T-helper 1 cell treated with Interleukin-12 subunit alpha and Interleukin-12 subunit beta and Interleukin-4 antibody, amounts not matched to agents 30 ng/mL and 1 ng/mL, for 36 hours (primary cell): ENCODE measurements around the gene CFTR. TPM values are rescaled to one million over a fixed set of nuclear protein-coding genes. Genes with fewer than 3 reads are reported as not detected.
"Not testable (repeated sequence)": the region's sequence is repeated elsewhere in the genome, so short reads cannot be mapped to it uniquely, and the experiment has no call there.

Source experiments
- intact Hi-C: fragments of 100-400 bp; cut with micrococcal nuclease; formaldehyde crosslinking; loops from one replicate; pipeline ENCODE4 v1.15.1; 2024
- total RNA-seq: library from RNA; stranded (reverse); gene quantifications from 2 replicates; pipeline ENCODE4 v1.2.3, GENCODE V29; 2022

CFTR gene
- not detected in 2 replicates for total RNA-seq

GRCh38 chr7:117479225-117480054 lies at the start of gene CFTR:
Gene CFTR (plus strand): TSS chr7:117480025. CDS start chr7:117480095, 70 bp downstream.
- intact Hi-C loops: no loop called here

GRCh38 chr7:117435475-117436043 lies 44.3 kb upstream of the CFTR start:
- intact Hi-C loops: no loop called here

DNA sequence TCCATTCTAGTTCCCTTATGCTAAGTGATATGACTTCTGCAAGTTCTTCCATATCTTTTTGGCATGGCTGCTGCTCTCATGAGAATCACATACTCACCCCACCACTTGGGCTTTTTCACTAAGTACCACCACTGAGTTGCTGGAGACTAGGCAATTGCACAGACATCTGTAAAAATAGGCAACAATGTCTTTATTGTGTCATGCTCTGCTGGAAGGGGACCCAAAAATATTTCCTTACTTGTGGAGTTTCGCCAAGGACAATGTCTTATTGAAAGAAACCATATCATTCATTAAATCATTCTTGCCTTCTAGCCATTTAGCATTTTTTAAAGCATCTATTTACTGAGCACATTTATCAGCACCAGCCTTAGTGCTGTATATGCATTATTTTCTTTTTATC lies 35.2 kb upstream of the CFTR start:
- intact Hi-C loops: no loop called here

- intact Hi-C loops: no loop called here
Observed at GRCh38 chr7:117445206-117445605, 34.6 kb upstream of the CFTR start.

- intact Hi-C loops: no loop called here
Observed at GRCh38 chr7:117446220-117446815, 33.5 kb upstream of the CFTR start.

GRCh38 chr7:117448655-117449054 lies 31.2 kb upstream of the CFTR start:
- intact Hi-C loops: no loop called here

- intact Hi-C loops: loop anchor here (1.0 to 5.0 kb wide), 4 partner anchors 213 to 736 kb away; no protein-coding TSS in a partner anchor
Observed at GRCh38 chr7:117458977-117459583, 20.7 kb upstream of the CFTR start.

- intact Hi-C loops: loop anchor here (1.0 to 5.0 kb wide), 4 partner anchors 213 to 735 kb away; no protein-coding TSS in a partner anchor
Observed at GRCh38 chr7:117459735-117460134, 20.1 kb upstream of the CFTR start.

- intact Hi-C loops: not testable (repeated sequence)
Observed at GRCh38 chr7:117460815-117461214, 19.0 kb upstream of the CFTR start.

- intact Hi-C loops: no loop called here
Observed at GRCh38 chr7:117468174-117468573, 11.7 kb upstream of the CFTR start.

GRCh38 chr7:117470777-117471176 lies 9.0 kb upstream of the CFTR start:
- intact Hi-C loops: no loop called here

- intact Hi-C loops: no loop called here
Observed at GRCh38 chr7:117472335-117472734, 7.5 kb upstream of the CFTR start.

DNA sequence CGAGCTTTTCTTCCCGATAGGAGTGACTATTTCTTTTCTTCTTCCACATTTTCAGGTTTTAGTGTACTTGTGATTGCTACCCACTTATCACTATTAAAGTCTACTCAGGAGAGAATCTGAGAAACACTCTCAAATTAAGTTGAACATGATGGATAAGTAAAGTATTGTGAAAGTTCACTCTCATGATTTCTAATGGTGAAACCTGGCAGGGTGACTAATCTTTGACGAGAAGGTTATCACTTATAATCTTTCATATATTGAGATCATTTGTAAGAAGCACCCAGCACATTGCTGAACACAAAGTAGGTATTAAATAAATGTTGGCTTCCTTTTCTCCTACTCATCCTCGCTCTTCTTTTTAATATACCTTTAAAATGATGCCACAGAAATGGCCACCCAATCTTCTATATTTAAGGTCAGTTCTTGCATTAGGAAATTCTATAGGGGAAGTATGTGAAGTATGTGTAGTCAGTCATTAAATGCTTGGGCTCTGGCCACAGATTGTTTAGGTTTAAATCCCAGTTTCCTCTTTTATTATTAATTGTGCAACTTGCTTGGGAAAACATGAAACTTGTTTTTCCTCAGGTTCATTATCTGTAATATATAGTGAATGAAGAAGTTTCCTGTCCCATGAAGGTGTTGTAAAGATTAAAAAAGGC lies 3.1 kb upstream of the CFTR start:
- intact Hi-C loops: no loop called here

GRCh38 chr7:117478836-117479224 lies 995 bp upstream of the CFTR start:
- intact Hi-C loops: no loop called here

DNA sequence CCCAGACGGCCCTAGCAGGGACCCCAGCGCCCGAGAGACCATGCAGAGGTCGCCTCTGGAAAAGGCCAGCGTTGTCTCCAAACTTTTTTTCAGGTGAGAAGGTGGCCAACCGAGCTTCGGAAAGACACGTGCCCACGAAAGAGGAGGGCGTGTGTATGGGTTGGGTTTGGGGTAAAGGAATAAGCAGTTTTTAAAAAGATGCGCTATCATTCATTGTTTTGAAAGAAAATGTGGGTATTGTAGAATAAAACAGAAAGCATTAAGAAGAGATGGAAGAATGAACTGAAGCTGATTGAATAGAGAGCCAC lies 184 bp downstream of the CFTR start:
- intact Hi-C loops: no loop called here

- intact Hi-C loops: no loop called here
Observed at GRCh38 chr7:117480978-117481377, 1.2 kb downstream of the CFTR start.

- intact Hi-C loops: no loop called here
Observed at GRCh38 chr7:117485118-117485620, 5.3 kb downstream of the CFTR start.

DNA sequence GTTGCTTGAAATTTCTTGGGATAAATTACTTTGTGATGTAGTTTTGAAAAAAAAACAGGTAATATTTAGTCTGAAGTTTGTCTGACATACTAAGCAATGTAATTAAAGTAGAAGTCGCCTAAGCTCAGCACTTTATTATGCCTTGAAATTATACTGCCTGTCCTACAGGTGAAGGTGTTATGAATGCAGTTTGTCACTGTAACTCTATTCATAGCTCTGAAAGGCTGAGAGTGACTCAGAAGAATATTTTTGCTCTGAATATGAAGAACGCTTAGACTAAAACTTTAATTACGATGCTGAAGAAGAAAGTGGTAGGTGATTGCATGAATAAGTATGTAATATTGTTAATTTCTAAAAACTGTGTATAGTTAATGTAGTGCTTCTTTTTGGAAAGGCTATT lies 9.2 kb downstream of the CFTR start:
- intact Hi-C loops: no loop called here

- intact Hi-C loops: no loop called here
Observed at GRCh38 chr7:117489430-117489829, 9.6 kb downstream of the CFTR start.

DNA sequence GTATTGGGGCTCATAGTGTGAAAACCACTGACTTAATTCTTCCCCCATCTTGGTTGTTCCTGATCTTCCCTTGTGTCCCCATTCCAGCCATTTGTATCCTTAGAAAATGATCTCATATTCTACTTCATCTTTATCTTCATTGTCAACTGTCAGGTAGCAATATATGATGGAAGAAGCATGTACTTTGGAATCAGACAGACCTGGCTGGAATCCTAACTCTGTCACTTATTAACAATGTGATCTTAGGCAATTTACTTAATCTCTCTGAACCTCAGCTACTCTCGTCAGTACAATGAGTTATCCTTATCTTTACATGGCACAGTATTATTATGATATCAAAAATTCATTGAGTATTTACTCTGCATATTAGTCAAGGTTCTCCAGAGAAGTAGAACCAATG lies 10.1 kb downstream of the CFTR start:
- intact Hi-C loops: no loop called here

- intact Hi-C loops: no loop called here
Observed at GRCh38 chr7:117492649-117493048, 12.8 kb downstream of the CFTR start.
